Measurements from ENCODE around the gene GPR17. TPM values are rescaled to one million over a fixed set of nuclear protein-coding genes. Genes with fewer than 3 reads are reported as not detected.
A peak's percentile ranks its signal among the peaks of the same experiment; 100 is the strongest.

The GPR17 gene
- total RNA-seq, 4 donors from 2014 or later: 0.48 to 0.52 TPM; not detected in 2

DNA sequence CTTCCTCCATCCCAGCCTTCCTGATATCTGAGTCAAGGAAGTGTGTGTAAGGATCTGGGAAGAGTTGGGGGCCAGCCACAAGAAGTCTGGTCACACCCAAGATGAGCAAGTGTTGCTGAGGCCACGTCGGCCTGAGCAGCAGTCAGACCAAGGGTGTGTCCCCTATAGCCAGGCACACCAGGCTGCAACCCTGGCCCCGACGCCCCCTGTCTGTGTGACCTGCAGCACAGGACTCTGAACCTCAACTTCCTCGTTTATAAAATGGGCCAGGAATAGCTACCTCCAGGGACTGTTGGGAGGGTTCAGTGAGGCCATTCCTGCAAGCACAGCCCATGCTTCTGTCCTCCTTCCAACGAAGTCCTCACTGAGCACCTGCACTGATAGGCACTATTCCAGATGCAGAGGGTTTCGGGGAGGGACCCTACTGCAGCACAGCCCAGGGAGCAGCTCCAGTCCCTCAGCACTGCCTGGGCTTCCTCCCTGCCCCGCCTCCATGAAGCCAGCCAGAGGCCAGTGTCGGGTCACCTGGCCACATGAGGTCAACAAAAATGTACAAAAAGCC is 16.1 kb downstream of the GPR17 start:
- peaks cover 55% of the 10 kb centered on the region for H3K4me1 ChIP-seq
- peak; percentile 47 to 59 for DNase-seq (ENCODE audit: low spot score in 2 of 2)
- WGBS: 68% methylated on average over 3 of the region's 9 CpGs

GRCh38 chr2:127662937-127663565 is 17.1 kb downstream of the GPR17 start:
- TF ChIP-seq POLR2A (IDR thresholded peaks at IDR 0.05) (no peak), CTCF (IDR thresholded peaks at IDR 0.05) (no peak), EP300 (IDR thresholded peaks at IDR 0.05) (no peak), POLR2AphosphoS5 (IDR thresholded peaks at IDR 0.05) (no peak)
- Histone ChIP-seq H3K9me3 (no peaks in the 10 kb centered on the region), H3K36me3 (no peaks in the 10 kb centered on the region), H3K4me1 (peaks cover 55% of the 10 kb centered on the region), H3K27me3 (peaks cover 6% of the 10 kb centered on the region), H3K4me3 (no peak overlapping the region), H3K27ac (peak overlapping the region; percentile 73)
- peak; percentile 55 to 56 for DNase-seq (ENCODE audit: low spot score in 2 of 2)
- WGBS: 66% methylated on average over 7 of the region's 9 CpGs

More for the DNA sequence above, 16.1 kb downstream of the GPR17 start:
- no peaks in the 10 kb centered on the region for H3K36me3 ChIP-seq
- peak overlapping the region; percentile 75 for H3K27ac ChIP-seq
- no peaks in the 10 kb centered on the region for H3K9me3 ChIP-seq
- H3K4me3 ChIP-seq: no peak overlapping the region
- TF ChIP-seq EP300 (IDR thresholded peaks at IDR 0.05) (no peak), POLR2A (IDR thresholded peaks at IDR 0.05) (no peak)
- H3K27me3 ChIP-seq: peaks cover 6% of the 10 kb centered on the region

DNA sequence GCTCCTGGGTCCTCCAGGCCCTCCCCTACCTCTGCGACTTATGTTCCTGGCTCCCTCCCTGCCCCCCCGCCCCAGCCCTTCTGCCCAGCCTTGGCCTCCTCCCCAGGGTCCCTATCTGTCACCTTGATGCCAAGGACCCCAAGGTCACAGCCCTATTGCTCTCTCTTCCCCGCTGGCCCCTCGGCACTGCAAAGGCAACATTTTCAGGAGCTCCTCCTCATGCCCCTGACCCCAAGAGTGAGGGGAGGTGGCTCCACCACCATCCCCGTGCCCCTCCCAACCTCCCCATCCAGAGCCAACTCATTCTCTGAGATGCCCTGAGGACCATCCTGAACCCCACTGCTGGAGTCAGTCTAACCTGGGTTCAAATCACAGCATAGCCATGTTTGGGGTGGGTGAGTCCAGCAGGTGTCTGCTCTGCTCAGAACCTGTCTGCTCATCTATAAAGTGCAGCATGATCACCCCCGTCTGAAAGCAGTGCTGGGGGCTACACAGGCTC is 17.7 kb downstream of the GPR17 start:
- TF ChIP-seq POLR2A (IDR thresholded peaks at IDR 0.05) (no peak), POLR2AphosphoS5 (IDR thresholded peaks at IDR 0.05) (no peak), EP300 (IDR thresholded peaks at IDR 0.05) (no peak), CTCF (IDR thresholded peaks at IDR 0.05) (no peak)
- Histone ChIP-seq H3K36me3 (no peaks in the 10 kb centered on the region), H3K4me1 (peaks cover 54% of the 10 kb centered on the region), H3K4me3 (peak overlapping the region; percentile 39), H3K27me3 (peaks cover 6% of the 10 kb centered on the region), H3K9me3 (no peaks in the 10 kb centered on the region), H3K27ac (peak overlapping the region; percentile 73)
- peak in 1 of 2 donors; percentile 47 for DNase-seq (ENCODE audit: low spot score in 2 of 2)
- WGBS: 83% methylated on average over 5 of the region's 6 CpGs

GRCh38 chr2:127664065-127664894 is 18.3 kb downstream of the GPR17 start:
- H3K27me3 ChIP-seq: peaks cover 6% of the 10 kb centered on the region

GRCh38 chr2:127664895-127665225 is 18.9 kb downstream of the GPR17 start:
- whole genome bisulfite sequencing: 96% methylated on average over 6 of the region's 6 CpGs
- DNase-seq (ENCODE audit: low spot score in 2 of 2): no peak
- TF ChIP-seq CTCF (IDR thresholded peaks at IDR 0.05) (no peak), POLR2AphosphoS5 (IDR thresholded peaks at IDR 0.05) (no peak), EP300 (IDR thresholded peaks at IDR 0.05) (no peak), POLR2A (IDR thresholded peaks at IDR 0.05) (no peak)
- Histone ChIP-seq H3K27ac (peak overlapping the region; percentile 73), H3K36me3 (no peaks in the 10 kb centered on the region), H3K27me3 (peaks cover 6% of the 10 kb centered on the region), H3K9me3 (no peaks in the 10 kb centered on the region), H3K4me1 (peaks cover 46% of the 10 kb centered on the region), H3K4me3 (peak overlapping the region; percentile 39)

More at GRCh38 chr2:127664065-127664894, 18.3 kb downstream of the GPR17 start:
- H3K4me1 ChIP-seq: peaks cover 52% of the 10 kb centered on the region
- TF ChIP-seq EP300 (IDR thresholded peaks at IDR 0.05) (no peak), CTCF (IDR thresholded peaks at IDR 0.05) (no peak), POLR2A (IDR thresholded peaks at IDR 0.05) (no peak), POLR2AphosphoS5 (IDR thresholded peaks at IDR 0.05) (no peak)
- peak overlapping the region; percentile 39 for H3K4me3 ChIP-seq
- DNase-seq (ENCODE audit: low spot score in 2 of 2): peak; percentile 66 to 80
- WGBS: 57% methylated on average over 8 of the region's 69 CpGs
- H3K9me3 ChIP-seq: no peaks in the 10 kb centered on the region
- H3K27ac ChIP-seq: peak overlapping the region; percentile 73
- no peaks in the 10 kb centered on the region for H3K36me3 ChIP-seq

Data from suprapubic skin (tissue), 4 donors.